Activated CD4-positive, alpha-beta T cell treated with anti-CD3 and anti-CD28 coated beads for 24 hours (primary cell): ENCODE results near the gene USP27X.

Experiments
- DNase-seq, 2 donors: peaks; one replicate each; pipeline ENCODE4 v3.0.0-alpha.2; 2020; ENCODE audit warnings: low read depth in 2 of 2

Gene USP27X

DNA sequence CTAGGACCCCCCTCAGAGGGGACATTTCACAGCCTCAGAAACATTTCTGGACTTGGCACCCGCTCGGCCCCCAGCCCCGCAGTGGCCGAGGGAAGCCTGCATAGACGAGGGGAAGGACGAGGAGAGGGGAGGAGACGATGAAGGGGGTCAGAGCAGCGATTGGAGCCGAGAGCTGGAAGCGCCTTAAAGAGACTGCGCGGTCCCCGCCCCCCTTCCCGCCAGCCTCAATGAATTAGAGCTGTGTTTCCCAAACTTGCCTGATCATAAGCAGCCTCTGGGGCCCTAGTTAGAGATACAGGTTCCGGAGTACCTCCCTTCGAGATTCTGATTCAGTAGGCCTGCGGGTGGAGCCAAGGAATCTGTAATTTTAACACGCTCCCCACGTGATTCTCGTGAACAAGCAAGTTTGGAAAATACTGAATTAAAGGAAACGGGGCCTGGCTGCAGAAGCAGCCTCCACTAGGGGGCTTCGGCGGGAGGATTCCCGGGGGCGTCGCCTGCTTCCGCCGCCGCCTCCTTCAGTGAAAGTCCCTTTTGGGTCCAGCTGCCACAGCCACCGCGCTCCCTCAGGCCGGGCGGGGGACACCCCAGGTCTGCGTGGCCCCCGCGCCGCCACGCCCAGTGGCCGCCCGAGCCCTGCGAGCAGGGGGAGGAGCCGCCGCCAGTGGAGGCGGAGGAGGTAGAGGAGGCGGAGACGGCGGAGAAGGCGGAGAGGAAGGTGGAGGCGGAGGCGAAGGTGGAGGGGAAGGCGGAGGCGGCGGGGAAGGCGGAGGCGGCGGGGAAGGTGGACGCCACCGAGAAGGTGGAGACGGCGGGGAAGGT, at the start of gene USP27X:
Gene USP27X (plus strand): TSS at position 651 of the 822 bp plus-strand sequence. CDS start 824 bp downstream, outside the sequence.
- peak; percentile 38 to 50 for DNase-seq

DNA sequence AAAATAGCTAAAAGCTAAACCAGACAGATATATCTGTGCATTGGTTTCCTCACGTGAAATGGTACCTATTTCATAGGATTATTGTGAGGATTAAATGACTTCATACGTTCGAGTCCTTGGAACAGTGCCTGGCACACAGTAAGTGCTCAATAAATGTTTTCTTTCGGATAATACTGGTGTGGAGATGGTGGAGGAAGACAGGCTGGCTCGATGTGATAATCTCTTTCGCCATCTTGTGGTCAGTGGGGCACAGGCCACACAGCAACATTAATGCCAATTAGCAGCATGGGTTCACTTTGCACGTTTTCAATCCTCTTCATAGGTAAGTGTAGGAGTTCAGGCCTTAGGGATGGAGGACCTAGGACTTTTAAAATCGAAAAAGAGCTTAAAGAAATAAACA, 40.9 kb upstream of the USP27X start:
- DNase-seq = no peak

DNA sequence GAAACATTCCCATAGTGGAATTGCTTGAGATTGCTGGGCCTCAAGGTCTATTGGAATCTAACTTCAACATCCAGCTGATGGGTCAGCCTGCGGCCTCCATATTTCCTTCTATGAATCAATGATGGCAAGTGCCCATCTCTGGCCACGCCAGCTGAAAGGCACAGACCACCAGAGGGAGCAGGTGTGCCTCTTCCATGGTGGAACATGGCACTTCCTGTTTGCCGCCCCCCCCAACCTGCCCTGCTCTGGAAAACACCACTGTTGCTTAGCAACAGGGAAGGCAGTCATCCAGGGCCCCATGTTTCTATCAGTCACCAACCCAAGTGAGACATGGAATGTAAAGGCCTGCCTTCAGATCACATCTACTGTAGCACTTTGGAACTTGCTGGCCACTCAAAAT, 38.6 kb upstream of the USP27X start:
- peak; percentile 10 to 36 for DNase-seq

- no peak for DNase-seq
Measured at GRCh38 chrX:49842621-49843020, 36.7 kb upstream of the USP27X start.

GRCh38 chrX:49844611-49845010, 34.7 kb upstream of the USP27X start:
- DNase-seq = no peak

DNA sequence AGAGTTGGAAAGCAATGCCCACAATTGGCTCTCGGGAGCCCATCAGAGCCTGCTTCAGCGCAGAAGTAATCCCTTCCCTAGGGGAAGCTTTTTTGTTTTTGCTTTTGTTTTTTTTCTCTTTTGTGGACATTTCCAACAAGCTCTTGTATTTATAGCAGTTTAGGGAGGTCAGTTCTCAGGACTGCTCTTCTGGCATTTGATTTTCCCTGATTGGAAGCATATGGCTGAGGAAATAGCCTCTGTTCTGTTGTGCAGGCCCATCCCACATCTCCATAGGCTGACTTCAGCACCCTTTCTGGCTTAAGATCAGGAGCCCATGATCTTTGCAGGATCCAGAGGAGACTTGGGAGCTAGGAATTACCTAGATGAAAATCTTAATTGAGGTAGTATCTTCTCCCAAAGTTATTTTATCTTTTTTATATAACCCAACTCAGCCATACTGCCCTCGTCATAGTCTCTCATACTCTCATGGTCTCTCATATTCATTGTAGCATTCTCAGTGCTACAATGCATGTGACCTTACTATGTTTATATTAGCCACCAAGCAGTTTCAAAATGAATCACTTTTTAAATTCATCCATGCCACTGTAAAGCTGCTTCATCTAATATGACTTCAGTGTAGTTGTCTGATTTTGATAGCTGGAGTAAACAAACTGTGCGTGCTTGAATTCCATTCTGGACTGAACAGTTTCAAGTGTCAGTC, 33.4 kb upstream of the USP27X start:
- DNase-seq = no peak

GRCh38 chrX:49846522-49846921, 32.8 kb upstream of the USP27X start:
- DNase-seq = no peak

- no peak for DNase-seq
Measured at GRCh38 chrX:49848275-49848674, 31.0 kb upstream of the USP27X start.

- DNase-seq = no peak
Measured at GRCh38 chrX:49850028-49850427, 29.3 kb upstream of the USP27X start.

GRCh38 chrX:49853661-49854060, 25.6 kb upstream of the USP27X start:
- no peak for DNase-seq

- no peak for DNase-seq
Measured at GRCh38 chrX:49856819-49857218, 22.5 kb upstream of the USP27X start.

DNA sequence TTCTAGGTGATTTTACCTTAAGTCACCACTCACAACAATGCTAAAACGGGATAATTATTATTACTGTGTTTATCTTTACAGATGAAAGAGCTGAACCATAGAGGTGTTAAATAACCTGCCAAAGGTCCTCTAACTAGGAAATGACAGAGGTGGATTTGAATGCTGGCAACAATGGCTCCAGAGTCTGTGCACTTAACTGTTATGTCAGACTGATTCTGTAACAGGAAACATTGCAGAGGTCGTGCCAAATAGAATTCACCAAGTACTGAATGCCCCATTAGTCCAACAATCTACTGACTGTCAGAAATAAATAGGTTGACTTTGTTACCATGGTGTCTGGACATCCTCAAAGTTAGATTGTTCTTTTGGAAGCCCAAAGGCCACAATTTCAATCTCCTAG, 20.9 kb upstream of the USP27X start:
- DNase-seq = no peak

GRCh38 chrX:49859491-49859890, 19.8 kb upstream of the USP27X start:
- no peak for DNase-seq

GRCh38 chrX:49860867-49861535, 18.3 kb upstream of the USP27X start:
- DNase-seq = no peak

- no peak for DNase-seq
Measured at GRCh38 chrX:49862093-49862492, 17.2 kb upstream of the USP27X start.

DNA sequence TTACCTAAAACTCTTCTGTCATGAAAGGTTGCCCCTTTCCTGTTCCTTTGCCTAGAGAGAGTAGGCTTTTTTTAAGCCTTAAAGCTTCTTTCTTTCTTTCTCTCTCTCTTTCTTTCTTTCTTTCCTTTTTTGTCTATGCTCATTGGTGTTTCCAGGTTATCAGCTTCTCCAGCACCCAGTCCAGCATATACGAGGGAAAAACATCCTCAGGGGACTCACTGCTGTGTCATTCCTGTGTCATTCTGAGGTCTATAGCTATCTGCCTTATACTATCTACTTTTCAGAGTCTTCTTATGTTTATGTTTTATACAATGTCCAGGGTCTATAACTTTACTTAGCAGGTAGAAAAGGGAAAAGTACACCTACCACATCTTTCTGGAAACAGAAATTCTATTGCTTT, 10.5 kb upstream of the USP27X start:
- no peak for DNase-seq

- DNase-seq = peak in 1 of 2 donors; percentile 19
Measured at GRCh38 chrX:49876750-49877149, 2.5 kb upstream of the USP27X start.

DNA sequence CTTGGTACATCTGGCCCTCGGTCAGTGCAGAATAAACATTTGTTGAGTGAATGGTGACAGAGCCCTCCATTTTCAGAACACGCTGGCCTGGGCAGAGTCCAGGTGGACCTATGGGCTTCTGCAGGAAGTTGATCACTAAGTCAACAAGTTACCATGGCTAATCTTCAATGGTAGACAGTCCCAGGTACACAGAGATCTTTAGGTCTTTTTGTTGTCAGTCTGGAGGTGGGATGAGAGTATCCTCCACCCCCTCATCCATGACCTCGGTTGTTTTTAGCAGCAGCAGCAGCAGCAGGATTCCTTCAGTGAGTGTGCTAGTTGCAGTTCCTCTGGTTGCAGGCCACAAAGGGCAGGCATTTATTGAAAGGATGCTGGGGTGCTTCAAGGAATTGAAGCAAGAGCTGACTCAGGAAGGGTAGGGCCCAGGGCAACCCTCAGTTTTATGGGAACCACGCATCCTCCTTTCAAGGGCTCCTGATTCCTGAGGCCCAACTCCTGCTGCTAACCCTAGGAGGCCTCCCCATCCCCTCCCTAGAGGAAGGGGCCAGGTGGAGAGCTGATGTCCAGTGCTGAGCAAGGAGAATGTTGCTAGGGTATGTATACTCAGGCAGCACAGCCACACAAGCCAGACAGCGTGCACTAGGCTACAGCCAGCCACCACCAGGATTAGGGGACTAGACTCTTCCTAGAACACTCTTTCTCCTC, 1.7 kb upstream of the USP27X start:
- DNase-seq = no peak

DNA sequence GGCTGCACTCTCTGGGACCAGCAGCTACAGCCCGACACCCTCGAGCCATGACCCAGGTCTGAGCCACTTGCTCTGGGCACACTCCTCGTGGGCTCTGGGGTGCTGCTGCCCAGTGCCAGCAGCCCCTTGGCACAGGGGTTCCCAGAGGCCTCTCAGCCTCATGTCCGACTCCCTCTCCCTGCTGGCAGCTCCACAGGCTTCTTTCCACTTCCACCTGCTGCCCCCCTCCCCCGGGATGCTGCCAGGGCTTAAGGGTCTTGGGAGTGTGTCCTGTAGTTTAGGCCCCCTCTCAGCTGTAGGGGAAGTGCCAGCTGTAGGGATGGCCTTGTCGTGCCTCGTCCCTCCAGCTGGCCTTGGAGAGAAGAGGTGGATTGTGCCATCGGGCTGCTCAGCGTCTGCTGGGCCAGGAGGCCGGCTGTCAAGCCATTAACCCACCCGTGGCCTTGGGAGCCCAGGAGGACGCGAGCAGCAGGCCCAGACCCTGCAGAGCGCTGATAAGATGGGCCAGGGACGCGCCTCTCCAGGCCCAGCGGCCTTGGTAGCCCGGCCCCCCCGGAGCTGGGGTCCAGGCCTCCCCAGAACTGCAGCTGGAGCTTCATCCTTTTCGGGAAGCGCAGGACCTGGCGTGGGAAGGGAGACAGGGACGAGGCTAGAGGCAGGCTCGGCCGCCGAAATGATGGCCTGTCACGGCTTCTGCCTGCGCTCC, 1.0 kb upstream of the USP27X start:
- no peak for DNase-seq

DNA sequence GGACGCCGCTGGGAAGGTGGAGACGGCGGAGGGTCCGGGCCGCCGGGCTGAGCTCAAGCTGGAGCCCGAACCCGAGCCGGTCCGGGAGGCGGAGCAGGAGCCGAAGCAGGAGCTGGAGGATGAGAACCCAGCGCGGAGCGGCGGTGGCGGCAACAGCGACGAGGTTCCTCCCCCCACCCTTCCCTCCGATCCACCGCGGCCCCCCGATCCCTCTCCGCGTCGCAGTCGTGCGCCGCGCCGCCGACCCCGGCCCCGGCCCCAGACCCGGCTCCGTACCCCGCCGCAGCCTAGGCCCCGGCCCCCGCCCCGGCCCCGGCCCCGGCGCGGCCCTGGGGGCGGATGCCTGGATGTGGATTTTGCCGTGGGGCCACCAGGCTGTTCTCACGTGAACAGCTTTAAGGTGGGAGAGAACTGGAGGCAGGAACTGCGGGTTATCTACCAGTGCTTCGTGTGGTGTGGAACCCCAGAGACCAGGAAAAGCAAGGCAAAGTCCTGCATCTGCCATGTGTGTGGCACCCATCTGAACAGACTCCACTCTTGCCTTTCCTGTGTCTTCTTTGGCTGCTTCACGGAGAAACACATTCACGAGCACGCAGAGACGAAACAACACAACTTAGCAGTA, 483 bp downstream of the USP27X start:
- no peak for DNase-seq

DNA sequence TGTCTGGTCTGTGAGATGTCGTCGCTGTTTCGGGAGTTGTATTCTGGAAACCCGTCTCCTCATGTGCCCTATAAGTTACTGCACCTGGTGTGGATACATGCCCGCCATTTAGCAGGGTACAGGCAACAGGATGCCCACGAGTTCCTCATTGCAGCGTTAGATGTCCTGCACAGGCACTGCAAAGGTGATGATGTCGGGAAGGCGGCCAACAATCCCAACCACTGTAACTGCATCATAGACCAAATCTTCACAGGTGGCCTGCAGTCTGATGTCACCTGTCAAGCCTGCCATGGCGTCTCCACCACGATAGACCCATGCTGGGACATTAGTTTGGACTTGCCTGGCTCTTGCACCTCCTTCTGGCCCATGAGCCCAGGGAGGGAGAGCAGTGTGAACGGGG, 1.4 kb downstream of the USP27X start:
- DNase-seq = no peak
